ENCODE measurements around the gene SHISA5.
"Not testable (repeated sequence)": the region's sequence is repeated elsewhere in the genome, so short reads cannot be mapped to it uniquely, and the experiment has no call there.

Gene SHISA5

GRCh38 chr3:48476426-48477053 lies 27.4 kb downstream of the SHISA5 start:
- no peak for DNase-seq

DNA sequence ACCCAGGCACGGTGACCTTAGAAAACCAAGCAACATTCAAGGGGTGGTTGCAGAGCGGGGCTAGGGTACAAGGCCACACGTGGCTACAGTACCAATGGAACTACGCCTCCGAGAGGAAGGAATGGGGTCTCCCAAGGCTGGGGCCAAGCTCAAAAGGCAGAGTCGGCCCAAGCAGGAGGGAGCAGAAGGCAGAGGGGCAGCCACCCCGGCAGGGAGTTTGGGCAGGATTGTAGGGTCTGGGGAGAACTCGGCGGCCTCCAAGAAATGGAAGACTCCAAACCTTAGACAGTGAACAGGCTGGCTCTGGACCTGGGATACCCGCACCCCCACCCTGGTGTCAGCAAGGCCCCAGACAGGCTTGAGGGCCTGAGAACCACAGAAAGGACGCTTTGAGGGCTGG lies 28.8 kb downstream of the SHISA5 start:
- DNase-seq = no peak

DNA sequence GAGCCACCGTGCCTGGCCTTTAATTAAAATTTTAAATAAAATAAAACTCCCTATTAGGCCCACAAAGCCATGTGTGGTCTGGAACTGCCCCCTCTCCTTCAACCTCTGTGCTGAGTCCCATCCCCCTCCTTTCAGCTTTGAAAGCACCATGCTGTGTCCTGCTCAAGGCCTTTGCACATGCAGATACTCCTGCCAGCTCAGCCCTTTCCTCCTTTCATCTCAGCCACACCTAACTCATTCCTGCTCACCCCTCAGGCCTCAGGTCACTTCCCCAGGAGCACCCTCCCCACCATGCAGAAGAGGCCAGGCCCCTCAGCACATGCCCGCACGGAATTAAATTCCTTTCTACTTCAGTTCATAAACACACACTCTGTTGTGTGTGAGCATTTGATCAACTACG lies 29.4 kb downstream of the SHISA5 start:
- no peak for DNase-seq

DNA sequence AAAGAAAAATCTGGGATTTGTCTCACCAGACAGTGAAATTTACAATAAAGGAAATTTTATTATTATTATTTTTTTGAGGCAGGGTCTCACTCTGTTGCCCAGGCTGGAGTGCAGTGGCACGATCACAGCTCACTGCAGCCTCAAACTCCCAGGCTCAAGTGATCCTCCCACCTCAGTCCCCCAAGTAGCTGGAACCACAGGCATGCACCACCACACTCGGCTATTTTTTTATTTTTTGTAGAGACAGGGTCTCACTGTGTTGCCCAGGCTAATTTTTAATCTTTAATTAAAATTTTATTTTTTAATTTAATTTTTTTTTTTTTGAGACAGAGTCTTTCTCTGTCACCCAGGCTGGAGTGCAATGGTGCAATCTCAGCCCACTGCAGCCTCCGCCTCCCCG lies 29.9 kb downstream of the SHISA5 start:
- DNase-seq = not testable (repeated sequence)

- no peak for DNase-seq
These were observed 30.4 kb downstream of the SHISA5 start for GRCh38 chr3:48473617-48473952.

GRCh38 chr3:48472923-48473616 lies 30.9 kb downstream of the SHISA5 start:
- DNase-seq = peak; percentile 9

- DNase-seq = no peak
These were observed 31.4 kb downstream of the SHISA5 start for GRCh38 chr3:48472673-48472922.

DNA sequence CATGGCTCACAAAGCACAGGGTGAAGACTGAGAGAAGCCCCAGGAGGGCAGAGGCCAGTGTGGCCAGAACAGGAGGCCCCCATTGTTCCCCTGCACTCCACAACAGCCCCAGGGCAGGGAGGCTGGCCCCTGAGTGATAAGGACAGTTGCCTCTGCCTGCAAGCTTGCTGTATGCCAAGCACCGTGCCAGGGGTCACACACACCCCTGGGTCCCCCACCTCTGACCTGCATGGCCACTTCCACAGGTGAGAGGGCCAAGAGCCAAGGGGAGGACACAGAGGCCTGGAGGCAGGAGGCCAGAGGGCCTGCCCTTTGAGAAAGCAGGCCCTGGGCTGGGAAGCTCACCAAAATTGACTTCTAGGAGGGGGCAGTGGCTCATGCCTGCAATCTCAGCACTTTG lies 33.7 kb downstream of the SHISA5 start:
- DNase-seq = no peak

DNA sequence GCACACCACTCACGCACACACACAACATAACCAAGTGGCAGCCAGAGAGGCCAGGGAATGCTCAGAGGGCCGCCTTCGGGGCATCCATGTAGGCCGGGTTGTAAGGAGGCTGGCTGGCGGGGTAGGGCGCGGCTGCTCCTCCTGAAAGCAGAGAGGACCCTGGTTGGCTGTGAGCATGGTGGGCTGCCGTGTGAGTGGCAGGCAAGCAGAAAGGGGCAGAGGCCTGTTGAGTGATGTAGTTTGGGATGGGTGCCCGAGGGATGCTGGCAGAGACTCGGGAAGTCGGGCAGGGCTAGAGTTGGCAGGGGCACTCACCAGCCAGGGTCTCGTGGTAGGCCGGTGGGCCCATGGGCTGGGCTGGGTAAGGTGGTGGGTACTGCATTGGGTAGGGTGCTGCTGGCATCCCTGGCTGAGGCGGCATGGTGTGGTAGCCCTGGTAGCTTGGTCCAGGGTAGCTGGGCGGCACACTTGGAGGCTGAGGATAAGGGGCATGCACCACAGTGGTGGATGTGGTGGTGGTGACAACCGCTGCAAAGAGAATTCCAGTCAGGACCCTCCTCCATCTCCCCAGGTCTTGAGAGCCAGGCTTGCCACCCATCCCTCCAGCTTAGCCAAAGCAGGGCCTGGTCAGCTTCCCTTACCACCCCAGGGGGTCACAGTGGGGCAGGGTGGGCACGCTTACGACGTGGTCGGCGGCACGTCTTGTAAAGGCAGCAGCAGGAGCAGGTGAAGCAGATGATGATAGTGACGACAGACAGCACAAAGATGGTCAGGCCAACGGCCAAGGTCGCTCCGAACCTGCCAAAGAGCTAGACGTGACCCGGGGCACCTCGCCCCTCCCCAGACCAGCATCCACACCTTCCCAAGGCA lies 34.7 kb downstream of the SHISA5 start:
- no peak for DNase-seq

GRCh38 chr3:48468329-48468731 lies 35.6 kb downstream of the SHISA5 start:
- no peak for DNase-seq

GRCh38 chr3:48467473-48468267 lies 36.3 kb downstream of the SHISA5 start:
- no peak for DNase-seq

GRCh38 chr3:48467110-48467454 lies 36.9 kb downstream of the SHISA5 start:
- no peak for DNase-seq

DNA sequence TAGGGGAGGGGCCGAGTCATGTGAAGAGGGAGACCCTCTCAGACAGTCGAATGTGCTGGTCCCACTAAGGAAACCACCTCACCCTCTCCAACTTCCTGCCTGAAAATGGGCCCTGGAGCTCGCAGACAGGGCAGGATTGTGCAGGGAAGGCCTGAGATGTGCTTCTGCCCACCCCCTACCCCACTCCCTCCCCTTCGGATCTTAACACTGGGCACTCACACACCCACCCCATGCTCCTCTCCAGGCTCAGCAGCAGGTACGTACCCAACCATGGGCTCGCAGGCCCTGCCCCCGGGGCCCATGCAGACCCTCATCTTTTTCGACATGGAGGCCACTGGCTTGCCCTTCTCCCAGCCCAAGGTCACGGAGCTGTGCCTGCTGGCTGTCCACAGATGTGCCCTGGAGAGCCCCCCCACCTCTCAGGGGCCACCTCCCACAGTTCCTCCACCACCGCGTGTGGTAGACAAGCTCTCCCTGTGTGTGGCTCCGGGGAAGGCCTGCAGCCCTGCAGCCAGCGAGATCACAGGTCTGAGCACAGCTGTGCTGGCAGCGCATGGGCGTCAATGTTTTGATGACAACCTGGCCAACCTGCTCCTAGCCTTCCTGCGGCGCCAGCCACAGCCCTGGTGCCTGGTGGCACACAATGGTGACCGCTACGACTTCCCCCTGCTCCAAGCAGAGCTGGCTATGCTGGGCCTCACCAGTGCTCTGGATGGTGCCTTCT lies 37.4 kb downstream of the SHISA5 start:
- no peak for DNase-seq

DNA sequence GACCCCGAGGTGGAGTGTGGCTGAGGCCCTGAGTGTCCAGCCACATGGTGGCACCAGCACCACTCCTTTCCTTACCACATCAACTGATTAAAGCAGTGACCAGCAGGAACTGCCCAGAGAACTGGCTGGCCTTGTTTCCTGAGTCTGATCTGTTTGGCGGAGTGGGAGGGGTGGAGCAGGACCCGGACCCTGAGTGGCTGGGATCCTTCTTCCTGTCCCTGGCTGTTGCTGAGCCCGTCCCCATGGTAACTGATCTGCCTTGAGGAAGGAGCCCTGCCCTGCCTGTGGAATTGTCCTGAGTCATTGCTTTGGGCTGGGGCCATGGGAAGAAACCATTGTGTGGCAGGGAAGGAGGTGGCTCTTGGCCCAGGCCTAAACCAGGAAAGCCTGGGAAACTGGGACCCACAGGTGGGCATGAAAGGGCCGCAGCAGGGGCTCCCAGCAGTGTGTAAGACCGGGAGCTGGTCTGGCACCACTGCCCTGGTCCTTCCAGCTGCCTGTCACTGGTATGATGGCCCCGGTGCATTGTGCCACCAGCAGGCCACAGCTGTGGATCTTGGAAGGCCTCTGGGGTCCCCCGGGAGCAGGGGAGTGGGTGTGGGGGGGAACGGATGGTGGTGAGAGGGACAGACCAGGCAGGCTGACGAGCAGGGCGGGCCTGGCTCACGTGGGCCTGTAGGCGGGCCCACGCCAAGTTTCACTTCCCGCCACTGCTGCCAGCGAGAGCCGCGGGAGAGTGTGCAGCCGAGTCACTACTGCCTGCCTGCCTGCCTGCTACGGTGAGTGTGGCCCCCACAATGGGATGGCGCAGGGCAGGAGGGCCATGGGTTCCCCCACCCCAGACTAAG lies 38.2 kb downstream of the SHISA5 start:
- DNase-seq = peak; percentile 3

GRCh38 chr3:48465237-48465530 lies 38.8 kb downstream of the SHISA5 start:
- DNase-seq = no peak

DNA sequence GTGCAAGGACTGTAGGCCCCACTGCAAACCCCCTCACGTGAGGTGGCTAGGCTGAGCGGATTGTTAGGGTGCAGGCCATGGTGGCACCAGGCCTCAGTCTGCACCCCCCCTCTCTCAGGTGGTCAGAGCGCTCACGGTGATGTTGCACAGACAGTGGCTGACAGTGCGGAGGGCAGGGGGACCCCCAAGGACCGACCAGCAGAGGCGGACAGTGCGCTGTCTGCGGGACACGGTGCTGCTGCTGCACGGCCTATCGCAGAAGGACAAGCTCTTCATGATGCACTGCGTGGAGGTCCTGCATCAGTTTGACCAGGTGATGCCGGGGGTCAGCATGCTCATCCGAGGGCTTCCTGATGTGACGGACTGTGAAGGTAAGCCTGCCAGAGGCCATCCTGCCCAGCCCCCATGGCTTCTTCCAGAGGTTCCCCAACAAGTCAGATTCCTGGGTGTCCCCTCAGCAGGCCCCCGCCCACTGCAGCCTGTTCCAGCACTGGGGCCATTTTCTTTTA lies 39.2 kb downstream of the SHISA5 start:
- no peak for DNase-seq

DNA sequence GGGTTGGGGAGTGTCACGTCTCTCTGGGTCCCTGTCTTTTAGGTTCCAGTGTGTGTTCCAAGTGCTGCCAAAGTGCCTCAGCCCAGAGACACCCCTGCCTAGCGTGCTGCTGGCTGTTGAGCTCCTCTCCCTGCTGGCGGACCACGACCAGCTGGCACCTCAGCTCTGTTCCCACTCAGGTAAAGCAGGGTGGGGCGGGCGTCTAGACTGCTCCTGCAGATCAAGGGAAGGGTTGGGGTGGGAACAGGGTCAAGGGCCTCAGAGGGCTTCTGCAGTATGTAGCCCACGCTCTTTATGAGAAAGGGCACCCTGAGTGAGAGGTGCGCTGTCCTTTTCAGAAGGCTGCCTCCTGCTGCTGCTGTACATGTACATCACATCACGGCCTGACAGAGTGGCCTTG lies 40.3 kb downstream of the SHISA5 start:
- DNase-seq = no peak

DNA sequence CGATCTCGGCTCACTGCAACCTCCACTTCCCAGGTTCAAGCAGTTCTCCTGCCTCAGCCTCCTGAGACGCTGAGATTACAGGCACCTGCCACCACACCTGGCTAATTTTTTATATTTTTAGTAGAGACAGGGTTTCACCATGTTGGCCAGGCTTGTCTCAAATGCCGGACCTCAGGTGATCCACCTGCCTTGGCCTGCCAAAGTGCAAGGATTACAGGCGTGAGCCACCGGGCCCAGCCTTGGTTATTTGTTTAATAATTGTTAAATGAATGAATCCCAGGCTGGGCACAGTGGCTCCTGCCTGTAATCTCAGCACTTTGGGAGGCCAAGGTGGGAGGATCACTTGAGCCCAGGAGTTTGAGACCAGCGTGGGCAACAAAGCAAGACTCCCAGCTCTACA lies 42.2 kb downstream of the SHISA5 start:
- not testable (repeated sequence) for DNase-seq

GRCh38 chr3:48460517-48460902 lies 43.5 kb downstream of the SHISA5 start:
- no peak for DNase-seq

DNA sequence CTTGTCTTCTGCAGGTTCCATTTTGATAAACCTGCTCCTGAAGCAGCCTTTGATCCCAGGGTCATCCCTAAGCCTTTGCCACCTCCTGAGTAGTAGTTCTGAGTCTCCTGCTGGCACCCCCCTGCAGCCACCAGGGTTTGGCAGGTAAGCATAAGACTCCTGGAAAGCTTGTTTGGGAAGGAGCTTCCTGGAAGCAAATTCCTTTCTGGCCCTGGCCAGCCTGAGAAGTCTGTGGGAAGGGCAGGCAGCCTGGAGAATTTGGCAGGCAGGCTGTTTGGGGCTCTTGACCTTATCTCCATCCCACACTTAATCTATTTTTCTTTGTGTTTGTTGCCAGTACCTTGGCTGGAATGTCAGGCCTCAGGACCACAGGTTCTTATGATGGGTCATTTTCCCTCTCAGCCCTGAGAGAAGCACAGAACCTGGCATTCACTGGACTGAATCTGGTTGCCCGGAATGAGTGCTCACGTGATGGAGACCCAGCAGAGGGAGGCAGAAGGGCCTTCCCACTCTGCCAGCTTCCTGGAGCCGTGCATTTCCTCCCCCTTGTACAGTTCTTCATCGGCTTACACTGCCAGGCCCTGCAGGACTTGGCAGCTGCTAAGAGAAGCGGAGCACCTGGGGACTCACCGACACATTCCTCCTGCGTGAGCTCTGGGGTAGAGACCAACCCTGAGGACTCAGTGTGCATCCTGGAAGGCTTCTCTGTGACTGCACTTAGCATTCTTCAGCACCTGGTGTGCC lies 44.0 kb downstream of the SHISA5 start:
- DNase-seq = no peak

DNA sequence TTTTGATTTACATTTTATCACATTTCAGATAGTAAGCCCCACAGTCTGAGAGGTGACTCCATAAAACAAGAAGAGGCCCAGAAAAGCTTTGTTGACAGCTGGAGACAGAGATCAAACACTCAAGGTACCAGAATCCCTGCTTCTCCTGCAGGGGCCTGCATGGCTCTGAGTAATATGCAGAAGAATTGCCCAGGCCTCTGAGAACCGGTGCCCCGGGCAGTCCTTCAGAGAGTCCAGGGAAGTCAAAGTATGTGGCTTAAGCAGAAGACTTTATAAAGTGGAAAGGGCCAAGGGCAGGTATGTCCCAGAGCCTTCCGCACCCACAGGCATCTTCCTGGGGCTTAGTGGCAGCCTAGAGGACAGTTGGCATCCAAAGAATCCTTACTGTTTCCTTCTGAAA lies 44.6 kb downstream of the SHISA5 start:
- DNase-seq = no peak
